Lower leg skin (tissue), 4 donors: ENCODE results near the gene PDLIM1. TPM values are rescaled to one million over a fixed set of nuclear protein-coding genes. Genes with fewer than 3 reads are reported as not detected.

Source experiments
- DNase-seq, 2 donors: peaks; one replicate each; pipeline ENCODE4 v3.0.0-alpha.2; 2019; ENCODE audit warnings: low spot score in 2 of 2
- H3K4me3 ChIP-seq: fragments of 200-600 bp; sonication (generic); 2 replicates; pipeline ENCODE4 v1.5.1; 2017; ENCODE audit warnings: mild to moderate bottlenecking, low read depth; ENCODE audit not compliant: poor library complexity, severe bottlenecking
- CTCF ChIP-seq, 3 donors: fragments of 450-650 bp; IDR thresholded peaks; one replicate each; pipeline ENCODE4 v1.5.1; 2016; ENCODE audit warnings: antibody characterized with exemption in 3 of 3, mild to moderate bottlenecking in 3 of 3, moderate library complexity in 2 of 3
- POLR2A ChIP-seq, 2 donors: fragments of 450-650 bp; IDR thresholded peaks; one replicate each; pipeline ENCODE4 v1.6.1; 2016 to 2017; ENCODE audit warnings: antibody characterized with exemption in 2 of 2, mild to moderate bottlenecking in 1 of 2, moderate library complexity in 1 of 2
- WGBS, 2 donors: methylation state at CpG; one replicate each; pipeline ENCODE4 v1.1.5; 2018; 5-methylcytosine and 5-hydroxymethylcytosine counted together
- intact Hi-C: fragments of 100-400 bp; cut with DNase I; formaldehyde crosslinking; loops from one replicate; pipeline ENCODE4 v1.15.0; 2023; ENCODE audit warnings: low total_unique reads
- total RNA-seq, 4 donors: library from RNA; depleted of rRNA; stranded (reverse); fragments of >200 nt; gene quantifications; one replicate each; pipeline ENCODE4 v1.1.0, GENCODE V29; 2016

The PDLIM1 gene
- total RNA-seq, 4 donors from 2014 or later: 46.3 to 85.0 (median 61.4) TPM

- TF ChIP-seq POLR2A (IDR thresholded peaks at IDR 0.05): no peak
- TF ChIP-seq CTCF (IDR thresholded peaks at IDR 0.05): no peak
- 76 to 89% methylated on average over 2 of the region's 2 CpGs for WGBS, 2 donors
- DNase-seq: no peak
- intact Hi-C loops: no loop called here
- H3K4me3 ChIP-seq: no peak overlapping the region
These were observed 5.2 kb downstream of the PDLIM1 start for GRCh38 chr10:95285556-95285955.

GRCh38 chr10:95284807-95285206 is 6.0 kb downstream of the PDLIM1 start:
- 73 to 82% methylated on average over 3 of the region's 3 CpGs for WGBS, 2 donors
- TF ChIP-seq POLR2A (IDR thresholded peaks at IDR 0.05) (no peak), CTCF (IDR thresholded peaks at IDR 0.05) (no peak)
- intact Hi-C loops: no loop called here
- no peak overlapping the region for H3K4me3 ChIP-seq
- DNase-seq: no peak

- peak in 1 of 2 donors; percentile 8 for DNase-seq
These were observed 8.7 kb downstream of the PDLIM1 start for GRCh38 chr10:95282107-95282506.

GRCh38 chr10:95281206-95281605 is 9.6 kb downstream of the PDLIM1 start:
- 59 to 68% methylated on average over 2 of the region's 2 CpGs for WGBS, 2 donors
- no peak overlapping the region for H3K4me3 ChIP-seq
- intact Hi-C loops: no loop called here
- no peak for TF ChIP-seq CTCF (IDR thresholded peaks at IDR 0.05)
- no peak for TF ChIP-seq POLR2A (IDR thresholded peaks at IDR 0.05)
- peak in 1 of 2 donors; percentile 32 for DNase-seq

More at GRCh38 chr10:95282107-95282506, 8.7 kb downstream of the PDLIM1 start:
- intact Hi-C loops: no loop called here
- no peak overlapping the region for H3K4me3 ChIP-seq
- 83 to 84% methylated on average over 3 of the region's 3 CpGs for WGBS, 2 donors
- TF ChIP-seq CTCF (IDR thresholded peaks at IDR 0.05): no peak

- no peak for TF ChIP-seq POLR2A (IDR thresholded peaks at IDR 0.05)
- no peak for TF ChIP-seq CTCF (IDR thresholded peaks at IDR 0.05)
- 53 to 66% methylated on average over 2 of the region's 2 CpGs for WGBS, 2 donors
- intact Hi-C loops: no loop called here
- DNase-seq: peak in 1 of 2 donors; percentile 29
- H3K4me3 ChIP-seq: no peak overlapping the region
These were observed 10.2 kb downstream of the PDLIM1 start for GRCh38 chr10:95280637-95281036.
